Measurements from ENCODE around the gene BCAP31.

BCAP31 gene

GRCh38 chrX:153651540-153652079, 72.6 kb downstream of the BCAP31 start:
- DNase-seq (ENCODE audit: low read depth), result no peak
- H3K4me3 ChIP-seq (ENCODE audit: low read length), result no peak overlapping the region
- TF ChIP-seq, protein P1, sequence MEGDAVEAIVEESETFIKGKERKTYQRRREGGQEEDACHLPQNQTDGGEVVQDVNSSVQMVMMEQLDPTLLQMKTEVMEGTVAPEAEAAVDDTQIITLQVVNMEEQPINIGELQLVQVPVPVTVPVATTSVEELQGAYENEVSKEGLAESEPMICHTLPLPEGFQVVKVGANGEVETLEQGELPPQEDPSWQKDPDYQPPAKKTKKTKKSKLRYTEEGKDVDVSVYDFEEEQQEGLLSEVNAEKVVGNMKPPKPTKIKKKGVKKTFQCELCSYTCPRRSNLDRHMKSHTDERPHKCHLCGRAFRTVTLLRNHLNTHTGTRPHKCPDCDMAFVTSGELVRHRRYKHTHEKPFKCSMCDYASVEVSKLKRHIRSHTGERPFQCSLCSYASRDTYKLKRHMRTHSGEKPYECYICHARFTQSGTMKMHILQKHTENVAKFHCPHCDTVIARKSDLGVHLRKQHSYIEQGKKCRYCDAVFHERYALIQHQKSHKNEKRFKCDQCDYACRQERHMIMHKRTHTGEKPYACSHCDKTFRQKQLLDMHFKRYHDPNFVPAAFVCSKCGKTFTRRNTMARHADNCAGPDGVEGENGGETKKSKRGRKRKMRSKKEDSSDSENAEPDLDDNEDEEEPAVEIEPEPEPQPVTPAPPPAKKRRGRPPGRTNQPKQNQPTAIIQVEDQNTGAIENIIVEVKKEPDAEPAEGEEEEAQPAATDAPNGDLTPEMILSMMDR (IDR thresholded peaks at IDR 0.05; ENCODE audit: insufficient read depth, low read depth, low read length, missing control alignments), result peak; percentile 40

GRCh38 chrX:153650959-153651358, 73.2 kb downstream of the BCAP31 start:
- no peak overlapping the region for H3K4me3 ChIP-seq (ENCODE audit: low read length)
- TF ChIP-seq, protein P1 (IDR thresholded peaks at IDR 0.05; ENCODE audit: insufficient read depth, low read depth, low read length, missing control alignments), result no peak
- DNase-seq (ENCODE audit: low read depth), result no peak

Measured in epithelial cell of esophagus (primary cell).